ENCODE measurements around the gene LRP8.

LRP8 gene

DNA sequence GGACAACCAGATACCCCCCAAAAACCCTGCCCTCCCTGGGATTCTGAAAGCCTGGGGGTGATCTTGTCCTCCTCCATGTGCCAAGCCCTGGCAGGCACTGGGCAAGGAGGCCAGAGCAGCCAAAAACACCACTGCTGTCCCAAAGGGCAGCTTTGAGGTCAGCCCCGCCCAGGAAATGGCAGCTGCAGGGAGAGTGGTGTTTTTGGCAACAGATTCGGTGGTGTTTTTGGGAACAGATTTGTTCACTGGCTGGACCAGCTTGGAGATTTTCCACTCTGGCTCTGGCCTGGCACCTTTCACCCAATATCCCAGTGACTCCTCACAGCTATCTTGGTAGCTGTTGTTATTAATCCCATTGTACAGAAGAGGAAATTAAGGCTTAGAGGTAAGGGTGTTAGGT, 34.7 kb downstream of the LRP8 start:
- peaks cover 54% of the 10 kb centered on the region for H3K79me2 ChIP-seq (ENCODE audit: insufficient read depth, low read length)
- no peaks in the 10 kb centered on the region for H3K27me3 ChIP-seq (ENCODE audit: low read length)
- no peaks in the 10 kb centered on the region for H3K9me3 ChIP-seq (ENCODE audit: insufficient read depth, low read length)
- H3K9ac ChIP-seq (ENCODE audit: low read length) = no peak overlapping the region
- H3K4me2 ChIP-seq (ENCODE audit: low read depth, low read length, poor library complexity, severe bottlenecking) = no peak overlapping the region
- H3K9me2 ChIP-seq (replicated peaks; ENCODE audit: insufficient read depth, low read length) = no peaks in the 10 kb centered on the region
- no peaks in the 10 kb centered on the region for H3K36me3 ChIP-seq (ENCODE audit: low read length)
- no peak overlapping the region for H3K27ac ChIP-seq (ENCODE audit: low read depth, low read length)
- no peak overlapping the region for H2AFZ ChIP-seq (ENCODE audit: low read depth, low read length, severe bottlenecking)
- no peaks in the 10 kb centered on the region; the same call in 1 of the 2 replicates for H4K20me1 ChIP-seq (ENCODE audit: low read depth, low read length)
- no peaks in the 10 kb centered on the region for H3F3A ChIP-seq (ENCODE audit: insufficient read depth)
- H3K4me3 ChIP-seq (ENCODE audit: insufficient read depth, low read length, poor library complexity, severe bottlenecking) = no peak overlapping the region
- TF ChIP-seq CTCF (IDR thresholded peaks at IDR 0.05; ENCODE audit: insufficient read depth, low read length, poor library complexity, severe bottlenecking) (no peak), EZH2phosphoT487 (conservative IDR thresholded peaks at IDR 0.05; ENCODE audit: low read length) (no peak)

DNA sequence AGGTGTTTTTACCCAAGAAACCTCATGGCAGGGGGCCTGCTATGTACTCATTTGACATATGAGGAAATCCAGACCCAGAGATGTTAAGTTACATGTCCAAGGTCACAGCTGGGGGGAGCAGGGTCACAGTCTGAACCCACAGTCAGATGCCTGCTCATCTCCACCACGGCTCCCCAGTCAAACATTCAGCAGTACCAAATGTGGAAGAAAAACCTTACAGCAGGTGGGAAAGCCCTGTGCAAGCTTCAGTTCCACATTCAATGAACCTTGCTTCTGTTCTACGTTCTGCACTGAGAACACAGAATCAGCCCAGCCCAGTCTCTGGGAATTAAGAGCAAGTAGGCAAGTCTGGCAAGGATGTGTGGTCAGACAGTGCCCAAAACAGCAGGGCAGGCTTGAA, 35.2 kb downstream of the LRP8 start:
- Histone ChIP-seq H3K36me3 (ENCODE audit: low read length) (no peaks in the 10 kb centered on the region), H3K27me3 (ENCODE audit: low read length) (no peaks in the 10 kb centered on the region), H3K4me3 (ENCODE audit: insufficient read depth, low read length, poor library complexity, severe bottlenecking) (no peak overlapping the region), H3K4me2 (ENCODE audit: low read depth, low read length, poor library complexity, severe bottlenecking) (no peak overlapping the region), H4K20me1 (ENCODE audit: low read depth, low read length) (no peaks in the 10 kb centered on the region; the same call in 1 of the 2 replicates), H3K27ac (ENCODE audit: low read depth, low read length) (no peak overlapping the region), H2AFZ (ENCODE audit: low read depth, low read length, severe bottlenecking) (no peak overlapping the region), H3F3A (ENCODE audit: insufficient read depth) (no peaks in the 10 kb centered on the region), H3K79me2 (ENCODE audit: insufficient read depth, low read length) (peaks cover 49% of the 10 kb centered on the region), H3K9me3 (ENCODE audit: insufficient read depth, low read length) (no peaks in the 10 kb centered on the region), H3K9ac (ENCODE audit: low read length) (no peak overlapping the region), H3K9me2 (replicated peaks; ENCODE audit: insufficient read depth, low read length) (no peaks in the 10 kb centered on the region)
- TF ChIP-seq EZH2phosphoT487 (conservative IDR thresholded peaks at IDR 0.05; ENCODE audit: low read length) (no peak), CTCF (IDR thresholded peaks at IDR 0.05; ENCODE audit: insufficient read depth, low read length, poor library complexity, severe bottlenecking) (no peak)

DNA sequence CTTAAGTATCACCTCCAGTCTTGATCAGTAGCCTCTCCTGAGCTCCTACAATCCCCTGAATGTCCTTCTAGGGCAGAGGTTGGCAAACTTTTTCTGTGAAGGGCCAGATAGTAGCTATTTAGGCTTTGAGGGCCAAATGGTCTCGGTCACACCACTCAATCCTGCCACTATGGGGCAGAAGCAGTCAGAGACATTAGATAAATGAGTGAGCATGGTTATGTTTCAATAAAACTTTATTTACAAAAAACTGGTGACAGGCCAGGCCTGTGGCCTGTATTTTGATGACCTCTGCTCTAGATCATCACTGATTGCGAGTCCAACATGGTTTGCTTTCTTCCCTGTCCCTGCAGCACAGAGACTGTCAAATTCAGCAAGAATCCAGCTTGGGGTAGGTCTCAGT, 36.3 kb downstream of the LRP8 start:
- Histone ChIP-seq H2AFZ (ENCODE audit: low read depth, low read length, severe bottlenecking) (no peak overlapping the region), H4K20me1 (ENCODE audit: low read depth, low read length) (no peaks in the 10 kb centered on the region; the same call in 1 of the 2 replicates), H3K9me2 (replicated peaks; ENCODE audit: insufficient read depth, low read length) (no peaks in the 10 kb centered on the region), H3K9me3 (ENCODE audit: insufficient read depth, low read length) (no peaks in the 10 kb centered on the region), H3K27ac (ENCODE audit: low read depth, low read length) (no peak overlapping the region), H3K36me3 (ENCODE audit: low read length) (peaks cover 2% of the 10 kb centered on the region; the same call in 1 of the 2 replicates), H3K4me3 (ENCODE audit: insufficient read depth, low read length, poor library complexity, severe bottlenecking) (no peak overlapping the region), H3K27me3 (ENCODE audit: low read length) (no peaks in the 10 kb centered on the region), H3F3A (ENCODE audit: insufficient read depth) (no peaks in the 10 kb centered on the region), H3K79me2 (ENCODE audit: insufficient read depth, low read length) (peaks cover 38% of the 10 kb centered on the region), H3K4me2 (ENCODE audit: low read depth, low read length, poor library complexity, severe bottlenecking) (no peak overlapping the region), H3K9ac (ENCODE audit: low read length) (no peak overlapping the region)
- no peak for TF ChIP-seq EZH2phosphoT487 (conservative IDR thresholded peaks at IDR 0.05; ENCODE audit: low read length)

DNA sequence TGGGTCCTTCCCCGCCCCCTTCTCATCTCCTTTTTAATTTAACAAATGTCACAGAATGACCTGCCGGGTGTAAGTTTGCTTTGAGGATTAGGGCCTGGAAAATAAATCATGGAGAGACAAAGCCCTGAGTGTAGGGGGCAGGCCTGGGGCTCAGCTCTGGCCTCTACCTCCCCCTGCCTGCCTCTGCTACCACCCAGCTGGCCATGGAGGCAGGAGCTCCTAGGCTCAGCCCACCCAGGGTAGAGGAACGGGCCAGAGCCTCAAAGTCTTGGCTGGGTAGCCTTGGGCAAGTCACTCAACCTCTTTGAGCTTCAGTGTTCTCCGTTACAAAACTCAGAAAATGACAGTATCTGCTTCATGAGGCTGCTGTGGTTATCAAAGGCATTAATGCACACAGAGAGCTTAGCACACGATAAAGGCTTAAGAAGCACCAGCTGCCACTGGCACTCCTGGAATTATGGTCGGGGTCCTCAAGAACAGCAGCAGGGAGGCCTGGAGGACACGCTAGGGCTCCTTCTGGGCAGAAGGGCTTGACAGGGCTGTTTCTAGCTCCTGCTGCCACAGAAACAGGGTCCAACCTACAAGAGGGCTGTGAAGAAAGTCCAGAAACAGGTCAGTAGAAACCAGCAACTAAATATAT, 39.0 kb downstream of the LRP8 start:
- Histone ChIP-seq H3F3A (ENCODE audit: insufficient read depth) (no peaks in the 10 kb centered on the region), H3K27ac (ENCODE audit: low read depth, low read length) (no peak overlapping the region), H4K20me1 (ENCODE audit: low read depth, low read length) (no peaks in the 10 kb centered on the region; the same call in 1 of the 2 replicates), H3K9me2 (replicated peaks; ENCODE audit: insufficient read depth, low read length) (no peaks in the 10 kb centered on the region), H3K9me3 (ENCODE audit: insufficient read depth, low read length) (no peaks in the 10 kb centered on the region), H3K27me3 (ENCODE audit: low read length) (no peaks in the 10 kb centered on the region), H3K79me2 (ENCODE audit: insufficient read depth, low read length) (peaks cover 15% of the 10 kb centered on the region; the same call in 1 of the 2 replicates), H3K36me3 (ENCODE audit: low read length) (peaks cover 8% of the 10 kb centered on the region; the same call in 1 of the 2 replicates), H3K9ac (ENCODE audit: low read length) (no peak overlapping the region), H3K4me3 (ENCODE audit: insufficient read depth, low read length, poor library complexity, severe bottlenecking) (no peak overlapping the region), H3K4me2 (ENCODE audit: low read depth, low read length, poor library complexity, severe bottlenecking) (no peak overlapping the region), H2AFZ (ENCODE audit: low read depth, low read length, severe bottlenecking) (no peak overlapping the region)
- TF ChIP-seq CTCF (IDR thresholded peaks at IDR 0.05; ENCODE audit: insufficient read depth, low read length, poor library complexity, severe bottlenecking) (no peak), EZH2phosphoT487 (conservative IDR thresholded peaks at IDR 0.05; ENCODE audit: low read length) (no peak)

Measured in SU-DHL-6 (cell line).